Spleen (tissue), 7 donors: ENCODE results near the gene TBC1D24.
A peak's percentile ranks its signal among the peaks of the same experiment; 100 is the strongest.

ENCODE experiments used
- POLR2AphosphoS5 ChIP-seq, 3 donors: sonication (generic); formaldehyde crosslinking; IDR thresholded peaks; one replicate each; pipeline ENCODE4 v1.5.1; 2017; ENCODE audit warnings: antibody characterized with exemption in 3 of 3
- TF ChIP-seq, protein P1 (sequence below), 11 experiments: fragments of 200-600 bp in 7 of 11; fragments of 450-650 bp in 4 of 11; sonication (generic) in 4 of 11; IDR thresholded peaks in 8 of 11; conservative IDR thresholded peaks in 3 of 11; 1 replicate in 7 of 11; 2 replicates in 4 of 11; pipeline versions ENCODE4 v1.4.0 to v1.8.0; 2016 to 2021; ENCODE audit warnings: antibody characterized with exemption in 11 of 11, inconsistent platforms in 4 of 11, mild to moderate bottlenecking in 1 of 11
- donor health status: DM: no; HTN: no; CAD: no; lungs with moderate emphysema.
- donor health status: DM: no; HTN: no; CAD: no.
- donor health status: DM: no; HTN: no; CAD: no.

DNA sequence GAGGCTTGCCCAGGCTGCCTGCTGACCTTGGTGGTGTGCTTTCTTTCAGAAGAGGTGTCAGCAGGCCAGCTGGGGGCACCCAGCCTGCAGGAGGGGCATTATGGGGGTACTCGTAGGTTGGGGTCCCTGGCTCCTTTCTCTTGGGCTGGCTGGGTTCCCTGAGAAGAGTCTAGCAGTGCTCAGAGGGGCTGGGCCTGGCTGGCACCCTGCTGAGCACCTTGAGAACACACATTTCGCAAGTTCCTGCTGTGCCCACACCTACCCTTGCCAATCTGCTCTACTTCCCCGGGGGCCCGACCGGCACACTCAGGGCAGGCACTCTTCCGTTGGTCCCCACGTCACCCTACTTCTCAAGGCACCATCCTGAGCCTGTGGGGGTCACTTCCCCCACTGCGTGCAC lies 51.2 kb downstream of the TBC1D24 start:
- TF ChIP-seq, protein P1, sequence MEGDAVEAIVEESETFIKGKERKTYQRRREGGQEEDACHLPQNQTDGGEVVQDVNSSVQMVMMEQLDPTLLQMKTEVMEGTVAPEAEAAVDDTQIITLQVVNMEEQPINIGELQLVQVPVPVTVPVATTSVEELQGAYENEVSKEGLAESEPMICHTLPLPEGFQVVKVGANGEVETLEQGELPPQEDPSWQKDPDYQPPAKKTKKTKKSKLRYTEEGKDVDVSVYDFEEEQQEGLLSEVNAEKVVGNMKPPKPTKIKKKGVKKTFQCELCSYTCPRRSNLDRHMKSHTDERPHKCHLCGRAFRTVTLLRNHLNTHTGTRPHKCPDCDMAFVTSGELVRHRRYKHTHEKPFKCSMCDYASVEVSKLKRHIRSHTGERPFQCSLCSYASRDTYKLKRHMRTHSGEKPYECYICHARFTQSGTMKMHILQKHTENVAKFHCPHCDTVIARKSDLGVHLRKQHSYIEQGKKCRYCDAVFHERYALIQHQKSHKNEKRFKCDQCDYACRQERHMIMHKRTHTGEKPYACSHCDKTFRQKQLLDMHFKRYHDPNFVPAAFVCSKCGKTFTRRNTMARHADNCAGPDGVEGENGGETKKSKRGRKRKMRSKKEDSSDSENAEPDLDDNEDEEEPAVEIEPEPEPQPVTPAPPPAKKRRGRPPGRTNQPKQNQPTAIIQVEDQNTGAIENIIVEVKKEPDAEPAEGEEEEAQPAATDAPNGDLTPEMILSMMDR (IDR thresholded peaks at IDR 0.05 in 8 of 11, conservative IDR thresholded peaks at IDR 0.05 in 3 of 11): no peak
- peak in 1 of 3 donors; percentile 50 for TF ChIP-seq POLR2AphosphoS5 (IDR thresholded peaks at IDR 0.05)
